Neural progenitor cell (in vitro differentiated cells): ENCODE measurements around the gene CDC42BPG.

Experiments used
- EZH2 ChIP-seq: fragments of 200-600 bp; sonication (generic); IDR thresholded peaks from 2 replicates; pipeline ENCODE4 v1.6.1; 2017; ENCODE audit warnings: antibody characterized with exemption, mild to moderate bottlenecking, moderate library complexity
- TF ChIP-seq, protein P1 (sequence below): fragments of 200-600 bp; sonication (generic); IDR thresholded peaks from 2 replicates; pipeline ENCODE4 v1.5.1; 2017; ENCODE audit warnings: antibody characterized with exemption, mild to moderate bottlenecking

DNA sequence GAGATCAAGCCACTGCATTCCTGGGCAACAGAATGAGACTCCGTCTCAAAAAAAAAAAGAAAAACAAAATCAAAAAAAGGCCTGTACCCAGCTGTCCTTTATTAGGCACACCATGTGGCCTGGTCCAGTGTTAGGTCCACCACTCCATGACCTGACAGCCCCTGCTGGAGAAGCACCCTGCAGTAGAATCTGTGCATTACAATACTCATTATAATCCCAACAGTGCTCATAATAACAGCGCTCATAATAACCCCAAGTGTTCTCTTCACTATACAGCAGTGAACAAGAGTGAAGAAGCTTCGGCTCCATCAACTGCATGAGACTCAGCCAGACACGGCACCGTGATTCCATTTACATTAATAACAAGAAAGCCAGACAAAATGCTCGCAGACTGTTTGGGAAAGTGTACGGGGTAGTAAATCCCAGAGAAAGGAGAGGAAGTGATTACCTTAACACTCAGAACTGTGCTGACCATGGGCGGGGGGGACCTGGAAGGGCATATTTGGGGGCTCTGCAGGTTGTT is 42.8 kb upstream of the CDC42BPG start:
- TF ChIP-seq, protein P1, sequence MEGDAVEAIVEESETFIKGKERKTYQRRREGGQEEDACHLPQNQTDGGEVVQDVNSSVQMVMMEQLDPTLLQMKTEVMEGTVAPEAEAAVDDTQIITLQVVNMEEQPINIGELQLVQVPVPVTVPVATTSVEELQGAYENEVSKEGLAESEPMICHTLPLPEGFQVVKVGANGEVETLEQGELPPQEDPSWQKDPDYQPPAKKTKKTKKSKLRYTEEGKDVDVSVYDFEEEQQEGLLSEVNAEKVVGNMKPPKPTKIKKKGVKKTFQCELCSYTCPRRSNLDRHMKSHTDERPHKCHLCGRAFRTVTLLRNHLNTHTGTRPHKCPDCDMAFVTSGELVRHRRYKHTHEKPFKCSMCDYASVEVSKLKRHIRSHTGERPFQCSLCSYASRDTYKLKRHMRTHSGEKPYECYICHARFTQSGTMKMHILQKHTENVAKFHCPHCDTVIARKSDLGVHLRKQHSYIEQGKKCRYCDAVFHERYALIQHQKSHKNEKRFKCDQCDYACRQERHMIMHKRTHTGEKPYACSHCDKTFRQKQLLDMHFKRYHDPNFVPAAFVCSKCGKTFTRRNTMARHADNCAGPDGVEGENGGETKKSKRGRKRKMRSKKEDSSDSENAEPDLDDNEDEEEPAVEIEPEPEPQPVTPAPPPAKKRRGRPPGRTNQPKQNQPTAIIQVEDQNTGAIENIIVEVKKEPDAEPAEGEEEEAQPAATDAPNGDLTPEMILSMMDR, result no peak
- TF ChIP-seq EZH2, result no peak
